Kidney capillary endothelial cell (primary cell): ENCODE measurements around the gene ZMYM4.

ENCODE experiments used
- DNase-seq: peaks from one replicate; pipeline ENCODE4 v3.0.0-alpha.2; 2018; ENCODE audit warnings: low spot score

Gene ZMYM4

GRCh38 chr1:35406103-35406502, 137.6 kb downstream of the ZMYM4 start:
- no peak for DNase-seq

- no peak for DNase-seq
Observed at GRCh38 chr1:35407743-35408142, 139.2 kb downstream of the ZMYM4 start.

DNA sequence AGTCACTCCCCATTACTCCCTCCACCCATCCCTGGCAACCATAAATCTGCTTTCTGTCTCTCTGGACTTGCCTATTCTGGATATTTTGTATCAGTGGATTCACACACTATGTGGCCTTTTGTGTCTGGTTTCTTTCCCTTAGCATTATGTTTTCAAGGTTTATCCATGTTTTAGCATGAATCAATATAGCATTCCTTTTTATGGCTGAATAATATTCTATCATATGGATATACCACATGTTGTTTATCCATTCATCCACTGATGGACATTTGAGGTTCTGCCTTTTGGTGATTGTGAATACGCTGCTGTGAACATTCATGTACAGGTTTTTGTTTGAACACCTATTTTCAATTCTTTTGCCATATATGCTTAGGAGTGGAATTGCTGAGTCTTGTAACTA, 140.4 kb downstream of the ZMYM4 start:
- DNase-seq = no peak

- DNase-seq = no peak
Observed at GRCh38 chr1:35426097-35426586, 157.6 kb downstream of the ZMYM4 start.

DNA sequence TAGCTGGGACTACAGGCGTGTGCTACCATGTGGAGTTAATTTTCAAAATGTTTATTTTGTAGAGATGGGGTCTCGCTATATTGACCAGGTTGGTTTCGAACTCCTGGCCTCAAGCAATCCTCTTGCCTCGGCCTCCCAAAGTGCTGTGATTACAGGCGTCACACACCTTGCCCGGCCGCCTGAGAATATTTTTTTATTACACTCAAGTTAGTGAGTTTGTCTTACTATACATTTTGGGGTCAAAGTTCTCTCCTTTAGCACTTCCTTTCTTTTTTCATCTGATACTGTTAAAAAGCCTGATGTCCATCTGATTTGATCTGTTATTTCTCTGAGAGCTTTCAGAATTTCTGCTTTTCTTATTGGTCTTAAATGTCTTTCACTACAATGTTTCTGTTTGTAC, 159.9 kb downstream of the ZMYM4 start:
- DNase-seq = no peak

DNA sequence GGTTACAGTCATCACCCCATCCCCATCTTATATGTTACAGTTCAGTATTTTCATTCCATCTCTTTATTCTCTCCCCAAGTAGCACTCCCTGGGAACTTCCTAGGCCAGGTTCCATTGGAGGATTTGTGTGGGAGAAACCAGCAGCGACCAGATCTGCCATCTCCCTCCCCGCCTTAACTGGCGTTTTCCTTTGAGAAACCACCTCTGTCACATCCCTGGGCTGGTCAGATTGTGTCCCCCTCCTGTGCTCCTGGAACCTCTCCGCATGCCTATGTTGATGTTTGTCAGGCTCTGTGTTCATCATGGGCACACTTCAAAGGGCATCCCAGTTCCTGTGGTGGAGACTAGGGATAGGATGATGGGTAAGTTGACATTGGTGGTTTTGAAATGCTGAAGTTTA, 162.3 kb downstream of the ZMYM4 start:
- DNase-seq = no peak

- DNase-seq = no peak
Observed at GRCh38 chr1:35431173-35431599, 162.7 kb downstream of the ZMYM4 start.

DNA sequence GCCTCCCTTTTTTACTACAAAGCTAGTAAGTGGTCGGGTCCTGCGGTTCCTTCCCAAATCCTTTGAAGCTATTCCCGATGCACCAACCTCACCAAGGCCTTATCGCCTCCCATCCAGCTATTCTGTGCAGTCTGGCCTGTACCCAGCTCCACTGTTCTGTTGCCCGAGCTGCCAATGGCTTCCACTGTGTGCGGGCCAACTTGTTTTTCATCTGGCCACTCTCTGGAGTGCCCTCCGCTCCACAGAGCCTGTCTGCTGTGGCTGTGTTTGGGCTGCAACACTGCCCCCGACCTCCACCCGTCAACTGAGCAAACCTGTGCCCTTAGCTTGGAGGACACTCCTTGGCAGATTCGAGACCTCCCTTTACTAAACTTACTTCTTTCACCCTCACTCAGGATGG, 163.7 kb downstream of the ZMYM4 start:
- no peak for DNase-seq

GRCh38 chr1:35433714-35434113, 165.2 kb downstream of the ZMYM4 start:
- DNase-seq = no peak

DNA sequence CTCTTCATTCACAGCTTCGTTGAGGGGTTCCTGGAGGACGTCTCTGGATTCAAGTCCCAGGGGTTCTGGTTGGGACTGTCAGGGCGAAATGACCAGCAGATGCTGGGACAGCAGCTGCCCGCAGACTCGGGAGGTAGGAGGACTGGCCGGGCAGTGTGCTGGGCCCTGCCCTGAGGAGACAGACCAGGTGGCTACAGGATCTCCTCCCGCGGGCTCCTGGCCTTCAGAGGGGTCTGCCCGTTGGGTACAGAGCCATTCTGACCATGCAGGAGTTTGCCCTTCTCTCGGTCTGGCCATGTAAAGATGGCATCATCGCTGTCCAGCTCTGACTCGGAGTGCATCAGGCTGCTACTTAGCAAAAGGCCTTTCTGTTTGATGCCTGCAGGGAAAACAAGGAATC, 166.2 kb downstream of the ZMYM4 start:
- no peak for DNase-seq

- no peak for DNase-seq
Observed at GRCh38 chr1:35436078-35436477, 167.6 kb downstream of the ZMYM4 start.

- DNase-seq = no peak
Observed at GRCh38 chr1:35437200-35437599, 168.7 kb downstream of the ZMYM4 start.

DNA sequence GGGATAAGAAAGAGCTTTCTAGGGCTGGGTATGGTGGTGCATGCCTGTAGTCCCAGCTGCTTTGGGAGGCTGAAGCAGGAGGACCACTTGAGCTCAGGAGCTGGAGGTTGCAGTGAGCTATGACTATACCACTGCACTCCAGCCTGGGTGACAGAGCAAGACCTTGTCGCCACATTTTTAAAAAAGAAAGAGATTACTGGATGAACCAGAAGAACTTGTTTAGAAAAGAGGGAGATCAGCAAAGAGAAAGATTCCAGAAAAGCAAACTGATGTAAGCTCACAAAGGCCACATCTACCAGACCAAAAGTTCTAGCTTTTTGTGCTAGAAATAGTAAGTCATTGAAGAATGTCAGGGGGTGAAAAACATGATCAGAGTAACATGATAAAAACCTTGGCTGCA, 171.1 kb downstream of the ZMYM4 start:
- DNase-seq = no peak

- DNase-seq = no peak
Observed at GRCh38 chr1:35441926-35442579, 173.5 kb downstream of the ZMYM4 start.

DNA sequence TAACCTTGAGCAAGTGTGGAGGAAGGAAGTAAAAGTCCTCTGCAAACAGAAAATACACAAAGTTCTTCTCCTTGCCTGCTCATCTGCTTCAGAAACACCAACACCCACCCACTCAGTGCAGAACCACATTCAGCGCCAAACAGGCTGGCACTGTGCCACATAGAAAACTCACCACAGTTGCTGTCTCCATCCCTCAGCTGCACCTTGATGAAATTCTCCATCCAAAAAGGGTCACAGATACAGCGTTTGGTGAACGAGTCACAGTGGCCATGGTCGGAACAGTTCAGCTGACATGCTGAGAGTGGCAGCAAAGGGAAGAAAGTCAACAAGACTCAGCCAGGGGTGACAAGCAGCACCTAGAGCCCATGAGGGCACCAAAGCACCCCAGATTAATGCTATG, 174.2 kb downstream of the ZMYM4 start:
- no peak for DNase-seq

- no peak for DNase-seq
Observed at GRCh38 chr1:35443768-35444518, 175.4 kb downstream of the ZMYM4 start.

GRCh38 chr1:35444519-35444774, 175.9 kb downstream of the ZMYM4 start:
- no peak for DNase-seq

GRCh38 chr1:35447278-35447677, 178.8 kb downstream of the ZMYM4 start:
- DNase-seq = no peak

DNA sequence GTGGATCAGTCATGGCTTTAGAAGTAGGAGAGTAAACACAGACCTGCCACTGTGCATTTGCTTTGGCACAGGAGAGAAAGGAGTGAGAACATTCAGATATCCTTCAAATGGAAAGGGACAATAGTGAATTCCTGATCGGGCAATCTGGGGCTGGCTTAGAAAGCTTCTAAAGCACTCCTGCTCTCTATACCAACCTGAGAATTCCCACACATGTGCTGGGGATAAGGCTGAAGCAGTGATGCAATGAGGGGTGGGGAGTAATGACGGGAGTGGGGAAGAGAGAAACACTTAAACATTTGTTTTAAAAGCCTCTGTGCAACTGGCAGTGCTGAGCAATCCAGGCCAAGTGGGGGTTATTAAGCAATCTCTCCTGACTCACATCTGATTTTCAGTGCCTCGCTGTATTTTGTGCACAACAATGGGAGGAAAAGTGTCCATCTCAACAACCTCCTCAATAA, 179.9 kb downstream of the ZMYM4 start:
- DNase-seq = peak; percentile 68

- peak; percentile 89 for DNase-seq
Observed at GRCh38 chr1:35449334-35450008, 181.0 kb downstream of the ZMYM4 start.

DNA sequence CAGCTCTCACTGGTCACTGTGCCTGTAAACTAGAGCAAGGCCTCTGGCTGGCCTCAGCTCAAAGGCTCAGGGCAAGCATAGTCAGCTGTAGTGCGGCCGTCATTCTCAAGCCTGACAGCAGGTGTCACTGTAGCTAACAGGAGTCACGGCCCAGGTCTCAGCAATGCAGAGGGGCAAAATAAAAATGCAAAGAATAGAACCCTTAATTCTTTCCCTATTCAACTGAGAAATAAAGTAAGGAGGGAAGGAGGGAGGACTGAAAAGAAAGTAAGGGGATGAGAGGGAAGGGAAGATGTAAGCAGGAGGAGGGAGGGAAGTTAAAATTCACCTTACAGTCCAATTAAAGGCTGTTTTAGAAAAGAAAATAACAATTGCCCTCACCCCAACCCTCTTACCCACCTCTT, 182.6 kb downstream of the ZMYM4 start:
- DNase-seq = peak; percentile 70

GRCh38 chr1:35452106-35452774, 183.7 kb downstream of the ZMYM4 start:
- peak; percentile 3 for DNase-seq

GRCh38 chr1:35453031-35453430, 184.5 kb downstream of the ZMYM4 start:
- DNase-seq = no peak
